Measurements from ENCODE around the gene GRID1.

The GRID1 gene

GRCh38 chr10:86357041-86357440, 9.6 kb downstream of the GRID1 start:
- H3K36me3 ChIP-seq (ENCODE audit: insufficient read depth, low read length) = no peaks in the 10 kb centered on the region
- no peaks in the 10 kb centered on the region for H3K9me3 ChIP-seq (ENCODE audit: low read depth, low read length)
- no peak overlapping the region for H3K9ac ChIP-seq (ENCODE audit: insufficient read length)
- H3K27ac ChIP-seq = no peak overlapping the region
- no peak for DNase-seq (ENCODE audit: low read depth, low spot score)
- H3K4me3 ChIP-seq = no peak overlapping the region
- no peak for TF ChIP-seq EZH2 (IDR thresholded peaks at IDR 0.05)
- no peak for TF ChIP-seq FOXP2 (optimal IDR thresholded peaks at IDR 0.05; ENCODE audit: control extremely low read depth, extremely low read length, insufficient read depth)
- no peak for TF ChIP-seq POLR2AphosphoS5 (IDR thresholded peaks at IDR 0.05; ENCODE audit: borderline replicate concordance, low read depth, low read length)

DNA sequence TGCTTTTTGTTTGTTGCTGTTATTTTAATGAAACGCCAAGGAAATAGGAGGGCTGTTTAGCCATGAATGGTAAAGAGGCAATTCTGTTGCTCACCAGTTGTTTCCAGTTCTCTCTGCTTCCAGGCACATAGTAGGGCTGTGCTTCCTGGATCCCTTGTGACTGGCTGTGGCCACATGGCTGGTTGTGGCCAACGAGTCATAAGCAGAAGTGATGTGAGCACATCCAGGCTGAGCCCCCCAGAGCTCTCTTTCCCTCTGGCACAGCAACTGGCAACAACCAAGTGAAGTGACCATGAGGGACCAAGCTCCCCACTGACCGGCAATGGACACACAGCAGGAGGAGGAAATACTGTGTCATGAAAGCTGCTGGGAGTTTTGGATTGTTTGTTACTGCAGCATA, 10.3 kb downstream of the GRID1 start:
- TF ChIP-seq EZH2 (IDR thresholded peaks at IDR 0.05) (no peak), FOXP2 (optimal IDR thresholded peaks at IDR 0.05; ENCODE audit: control extremely low read depth, extremely low read length, insufficient read depth) (no peak), POLR2AphosphoS5 (IDR thresholded peaks at IDR 0.05; ENCODE audit: borderline replicate concordance, low read depth, low read length) (no peak)

GRCh38 chr10:86355571-86356038, 11.0 kb downstream of the GRID1 start:
- TF ChIP-seq FOXP2 (optimal IDR thresholded peaks at IDR 0.05; ENCODE audit: control extremely low read depth, extremely low read length, insufficient read depth) (no peak), EZH2 (IDR thresholded peaks at IDR 0.05) (no peak), POLR2AphosphoS5 (IDR thresholded peaks at IDR 0.05; ENCODE audit: borderline replicate concordance, low read depth, low read length) (no peak)
- Histone ChIP-seq H3K27ac (no peak overlapping the region), H3K36me3 (ENCODE audit: insufficient read depth, low read length) (no peaks in the 10 kb centered on the region), H3K9ac (ENCODE audit: insufficient read length) (no peak overlapping the region), H3K4me3 (no peak overlapping the region), H3K9me3 (ENCODE audit: low read depth, low read length) (no peaks in the 10 kb centered on the region)
- DNase-seq (ENCODE audit: low read depth, low spot score) = no peak

More for the DNA sequence above, 10.3 kb downstream of the GRID1 start:
- Histone ChIP-seq H3K9ac (ENCODE audit: insufficient read length) (no peak overlapping the region), H3K4me3 (no peak overlapping the region), H3K9me3 (ENCODE audit: low read depth, low read length) (no peaks in the 10 kb centered on the region), H3K27ac (no peak overlapping the region), H3K36me3 (ENCODE audit: insufficient read depth, low read length) (no peaks in the 10 kb centered on the region)
- no peak for DNase-seq (ENCODE audit: low read depth, low spot score)

- H3K36me3 ChIP-seq (ENCODE audit: insufficient read depth, low read length) = no peaks in the 10 kb centered on the region
- no peak overlapping the region for H3K4me3 ChIP-seq
- H3K27ac ChIP-seq = no peak overlapping the region
- no peak overlapping the region for H3K9ac ChIP-seq (ENCODE audit: insufficient read length)
- DNase-seq (ENCODE audit: low read depth, low spot score) = no peak
- no peak for TF ChIP-seq FOXP2 (optimal IDR thresholded peaks at IDR 0.05; ENCODE audit: control extremely low read depth, extremely low read length, insufficient read depth)
- no peak for TF ChIP-seq POLR2AphosphoS5 (IDR thresholded peaks at IDR 0.05; ENCODE audit: borderline replicate concordance, low read depth, low read length)
- no peak for TF ChIP-seq EZH2 (IDR thresholded peaks at IDR 0.05)
- no peaks in the 10 kb centered on the region for H3K9me3 ChIP-seq (ENCODE audit: low read depth, low read length)
These were observed 11.6 kb downstream of the GRID1 start for GRCh38 chr10:86354761-86355540.

- Histone ChIP-seq H3K9me3 (ENCODE audit: low read depth, low read length) (no peaks in the 10 kb centered on the region), H3K4me3 (no peak overlapping the region), H3K36me3 (ENCODE audit: insufficient read depth, low read length) (no peaks in the 10 kb centered on the region), H3K9ac (ENCODE audit: insufficient read length) (no peak overlapping the region), H3K27ac (no peak overlapping the region)
- TF ChIP-seq POLR2AphosphoS5 (IDR thresholded peaks at IDR 0.05; ENCODE audit: borderline replicate concordance, low read depth, low read length) = no peak
- TF ChIP-seq FOXP2 (optimal IDR thresholded peaks at IDR 0.05; ENCODE audit: control extremely low read depth, extremely low read length, insufficient read depth) = no peak
- DNase-seq (ENCODE audit: low read depth, low spot score) = no peak
These were observed 12.8 kb downstream of the GRID1 start for GRCh38 chr10:86353506-86354485.

DNA sequence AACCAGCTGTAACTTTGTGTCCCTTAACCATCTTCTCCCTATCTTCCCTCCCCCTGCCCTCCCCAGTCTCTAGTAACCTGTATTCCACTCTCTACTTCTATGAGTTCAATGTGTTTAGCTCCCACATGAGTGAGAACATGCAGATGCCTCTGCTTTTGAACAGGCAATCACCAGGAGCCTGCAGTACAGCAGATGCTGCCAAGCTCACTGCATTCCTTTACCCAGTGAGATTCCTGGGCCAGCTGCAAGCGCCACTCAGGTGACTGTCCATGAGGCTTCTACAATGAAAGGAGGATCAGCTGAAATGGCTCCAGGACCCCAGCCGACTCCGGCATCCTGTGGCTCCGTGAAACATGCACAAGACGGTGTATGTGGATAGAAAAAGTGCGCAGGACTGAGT, 15.7 kb downstream of the GRID1 start:
- Histone ChIP-seq H3K27ac (no peak overlapping the region), H3K36me3 (ENCODE audit: insufficient read depth, low read length) (no peaks in the 10 kb centered on the region), H3K9me3 (ENCODE audit: low read depth, low read length) (no peaks in the 10 kb centered on the region), H3K4me3 (no peak overlapping the region), H3K9ac (ENCODE audit: insufficient read length) (no peak overlapping the region)
- no peak for DNase-seq (ENCODE audit: low read depth, low spot score)
- TF ChIP-seq POLR2AphosphoS5 (IDR thresholded peaks at IDR 0.05; ENCODE audit: borderline replicate concordance, low read depth, low read length) = no peak
- no peak for TF ChIP-seq EZH2 (IDR thresholded peaks at IDR 0.05)

DNA sequence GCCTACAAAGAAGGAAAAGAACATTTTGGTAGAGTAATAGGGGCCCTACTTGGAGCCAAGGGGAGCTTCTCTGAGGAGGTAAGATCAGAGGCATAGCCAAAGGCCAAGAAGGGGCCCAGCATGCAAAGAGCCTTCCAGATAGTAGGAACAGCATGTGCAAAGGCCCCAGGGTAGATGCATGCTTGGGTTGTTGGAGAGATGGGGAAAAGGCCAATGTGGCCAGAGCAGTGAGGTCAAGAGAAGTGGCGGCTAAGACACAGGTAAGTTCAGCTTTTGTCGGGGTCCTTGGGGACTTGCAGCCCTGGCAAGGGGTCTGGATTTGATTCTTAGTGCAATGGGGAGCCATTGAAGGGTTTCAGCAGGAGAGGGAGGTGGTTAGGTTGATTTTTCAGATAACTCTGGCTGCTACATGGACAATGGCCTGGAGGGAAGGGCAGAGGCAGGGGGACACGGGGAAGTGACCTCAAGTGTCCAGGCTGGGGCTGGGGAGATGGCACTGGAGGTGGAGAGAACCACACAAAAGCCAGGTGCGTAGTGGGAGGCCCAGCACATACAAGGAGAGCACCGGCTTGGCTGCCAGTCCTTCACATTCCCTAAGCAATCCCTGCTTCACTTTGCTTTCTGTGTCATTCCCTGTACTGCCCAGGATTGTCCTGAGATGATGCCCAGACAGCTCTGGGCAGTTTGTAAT, 16.5 kb downstream of the GRID1 start:
- TF ChIP-seq POLR2AphosphoS5 (IDR thresholded peaks at IDR 0.05; ENCODE audit: borderline replicate concordance, low read depth, low read length) (no peak), EZH2 (IDR thresholded peaks at IDR 0.05) (no peak), FOXP2 (optimal IDR thresholded peaks at IDR 0.05; ENCODE audit: control extremely low read depth, extremely low read length, insufficient read depth) (no peak)
- no peaks in the 10 kb centered on the region for H3K36me3 ChIP-seq (ENCODE audit: insufficient read depth, low read length)
- no peak overlapping the region for H3K9ac ChIP-seq (ENCODE audit: insufficient read length)
- DNase-seq (ENCODE audit: low read depth, low spot score) = no peak
- no peaks in the 10 kb centered on the region for H3K9me3 ChIP-seq (ENCODE audit: low read depth, low read length)
- H3K27ac ChIP-seq = no peak overlapping the region
- H3K4me3 ChIP-seq = no peak overlapping the region

DNA sequence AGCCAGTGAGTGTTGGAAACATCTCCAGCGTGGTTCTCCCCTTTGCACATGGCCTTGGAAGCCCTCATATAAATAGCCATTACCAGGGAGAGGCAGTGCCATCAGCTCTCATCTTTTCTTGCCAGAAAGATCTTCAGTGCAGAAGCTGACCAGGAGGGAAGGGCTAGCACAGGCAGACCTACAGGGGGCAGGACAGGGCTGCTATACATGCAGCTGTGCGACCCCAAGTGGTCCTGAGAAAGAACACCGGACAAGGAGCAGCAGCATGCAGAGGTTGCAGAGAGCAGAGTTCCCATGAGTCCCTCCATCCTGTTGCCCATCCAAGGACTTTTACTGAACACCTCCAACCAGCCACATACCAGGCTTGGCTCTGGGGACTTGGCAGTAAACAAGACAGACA, 17.1 kb downstream of the GRID1 start:
- Histone ChIP-seq H3K9me3 (ENCODE audit: low read depth, low read length) (no peaks in the 10 kb centered on the region), H3K9ac (ENCODE audit: insufficient read length) (no peak overlapping the region), H3K27ac (no peak overlapping the region), H3K4me3 (no peak overlapping the region), H3K36me3 (ENCODE audit: insufficient read depth, low read length) (no peaks in the 10 kb centered on the region)
- TF ChIP-seq EZH2 (IDR thresholded peaks at IDR 0.05) = no peak
- no peak for TF ChIP-seq FOXP2 (optimal IDR thresholded peaks at IDR 0.05; ENCODE audit: control extremely low read depth, extremely low read length, insufficient read depth)
- TF ChIP-seq POLR2AphosphoS5 (IDR thresholded peaks at IDR 0.05; ENCODE audit: borderline replicate concordance, low read depth, low read length) = no peak
- no peak for DNase-seq (ENCODE audit: low read depth, low spot score)
